GM12891 (cell line): ENCODE data around the gene IQSEC3.
"Not testable (repeated sequence)": the region's sequence is repeated elsewhere in the genome, so short reads cannot be mapped to it uniquely, and the experiment has no call there.

Experiments
- POLR2A ChIP-seq: IDR thresholded peaks from 2 replicates; pipeline ENCODE4 v1.6.1; 2011; ENCODE audit warnings: low read depth, low read length, control low read depth
- POLR2AphosphoS5 ChIP-seq: IDR thresholded peaks from 2 replicates; pipeline ENCODE4 v1.6.1; 2011; ENCODE audit warnings: low read depth, low read length, control low read depth
- POU2F2 ChIP-seq: IDR thresholded peaks from 2 replicates; pipeline ENCODE4 v1.6.1; 2011; ENCODE audit warnings: low read depth, mild to moderate bottlenecking, control low read depth, low read length, moderate library complexity
- TAF1 ChIP-seq: IDR thresholded peaks from 2 replicates; pipeline ENCODE4 v1.6.1; 2011; ENCODE audit warnings: low read depth, low read length, control low read depth

- not testable (repeated sequence) for TF ChIP-seq POLR2A, POU2F2, TAF1, POLR2AphosphoS5
Observed at GRCh38 chr12:217029-217428, 150.5 kb downstream of the IQSEC3 start.
